Mucosa of descending colon (tissue), 3 donors: Measurements from ENCODE around the gene SURF1. TPM values are rescaled to one million over a fixed set of nuclear protein-coding genes. Genes with fewer than 3 reads are reported as not detected.

Source experiments
- ATAC-seq: fragments of 200-7000 bp; cut with Tn5 transposase; one replicate; pipeline ENCODE4 v1.9.1; 2020; ENCODE audit warnings: mild to moderate bottlenecking, moderate library complexity
- DNase-seq, 3 donors: peaks; one replicate each; pipeline ENCODE4 v3.0.0-alpha.2; 2020
- H3K36me3 ChIP-seq: fragments of 200-600 bp; one replicate; pipeline ENCODE4 v1.8.0; 2021; ENCODE audit warnings: low read depth, mild to moderate bottlenecking
- H3K4me1 ChIP-seq: fragments of 200-600 bp; one replicate; pipeline ENCODE4 v1.8.0; 2021; ENCODE audit warnings: low read depth, mild to moderate bottlenecking
- H3K4me3 ChIP-seq: fragments of 200-600 bp; one replicate; pipeline ENCODE4 v1.8.0; 2021; ENCODE audit warnings: mild to moderate bottlenecking
- H3K9me3 ChIP-seq: fragments of 200-600 bp; one replicate; pipeline ENCODE4 v1.8.0; 2021; ENCODE audit warnings: mild to moderate bottlenecking
- intact Hi-C, 2 donors: fragments of 100-400 bp; cut with DNase I in 1 of 2; cut with micrococcal nuclease in 1 of 2; formaldehyde crosslinking; loops; one replicate each; pipeline versions ENCODE4 v1.11.0 to v1.11.1; 2022; cut with DNase I, micrococcal nuclease
- total RNA-seq, 3 donors: library from RNA; stranded (reverse); fragmentation: NEBNext Ultra II Directional in 2 of 3; extraction: Animal tissue kit (Norgen Biotek cat#: 25700) in 2 of 3; gene quantifications; one replicate each; pipeline versions ENCODE4 v1.2.1 to v1.2.4, GENCODE V29; 2021 to 2023
- TF ChIP-seq, protein P1 (sequence below): fragments of 200-600 bp; IDR thresholded peaks from one replicate; pipeline ENCODE4 v1.8.0; 2022; ENCODE audit warnings: antibody characterized with exemption, mild to moderate bottlenecking
- donor health status: DM: no; HTN: no; CAD: no; lungs with moderate emphysema.
- donor health status: DM: no; HTN: no; CAD: no.
- donor health status: DM: no; HTN: yes; CAD: no.

The SURF1 gene
- total RNA-seq, 3 donors from 2014 or later, result 45.4 to 63.0 (median 52.2) TPM

DNA sequence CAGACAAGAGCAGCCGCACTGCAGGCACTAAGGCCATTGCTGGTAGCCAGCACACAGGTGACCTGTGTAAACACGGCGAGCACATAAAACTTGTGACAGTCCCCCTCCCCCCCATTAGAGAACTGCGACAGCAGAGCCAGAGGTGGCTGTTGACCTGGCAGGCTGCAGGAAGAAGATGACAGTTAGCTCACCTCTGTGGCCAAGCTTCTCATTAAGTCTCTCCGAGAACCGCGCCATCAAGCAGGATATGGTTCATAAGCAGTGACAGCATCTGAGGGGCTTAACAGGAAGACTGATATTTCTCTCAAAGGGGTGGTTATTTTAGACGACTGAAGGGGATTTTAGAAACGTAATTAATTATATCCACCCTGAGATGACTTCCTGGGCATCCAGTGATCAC is 14.4 kb upstream of the SURF1 start:
- H3K4me1 ChIP-seq, result peaks cover 50% of the 10 kb centered on the region
- TF ChIP-seq, protein P1, sequence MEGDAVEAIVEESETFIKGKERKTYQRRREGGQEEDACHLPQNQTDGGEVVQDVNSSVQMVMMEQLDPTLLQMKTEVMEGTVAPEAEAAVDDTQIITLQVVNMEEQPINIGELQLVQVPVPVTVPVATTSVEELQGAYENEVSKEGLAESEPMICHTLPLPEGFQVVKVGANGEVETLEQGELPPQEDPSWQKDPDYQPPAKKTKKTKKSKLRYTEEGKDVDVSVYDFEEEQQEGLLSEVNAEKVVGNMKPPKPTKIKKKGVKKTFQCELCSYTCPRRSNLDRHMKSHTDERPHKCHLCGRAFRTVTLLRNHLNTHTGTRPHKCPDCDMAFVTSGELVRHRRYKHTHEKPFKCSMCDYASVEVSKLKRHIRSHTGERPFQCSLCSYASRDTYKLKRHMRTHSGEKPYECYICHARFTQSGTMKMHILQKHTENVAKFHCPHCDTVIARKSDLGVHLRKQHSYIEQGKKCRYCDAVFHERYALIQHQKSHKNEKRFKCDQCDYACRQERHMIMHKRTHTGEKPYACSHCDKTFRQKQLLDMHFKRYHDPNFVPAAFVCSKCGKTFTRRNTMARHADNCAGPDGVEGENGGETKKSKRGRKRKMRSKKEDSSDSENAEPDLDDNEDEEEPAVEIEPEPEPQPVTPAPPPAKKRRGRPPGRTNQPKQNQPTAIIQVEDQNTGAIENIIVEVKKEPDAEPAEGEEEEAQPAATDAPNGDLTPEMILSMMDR, result no peak
- ATAC-seq (peak; percentile 16), DNase-seq (peak in 1 of 3 donors; percentile 25)
- no peaks in the 10 kb centered on the region for H3K9me3 ChIP-seq
- intact Hi-C loops, result no loop called here
- H3K36me3 ChIP-seq, result peaks cover 5% of the 10 kb centered on the region
- no peak overlapping the region for H3K4me3 ChIP-seq

GRCh38 chr9:133369933-133370332 is 13.6 kb upstream of the SURF1 start:
- H3K36me3 ChIP-seq, result peaks cover 5% of the 10 kb centered on the region
- no peak for DNase-seq
- H3K4me3 ChIP-seq, result no peak overlapping the region
- TF ChIP-seq, protein P1, result no peak
- peaks cover 49% of the 10 kb centered on the region for H3K4me1 ChIP-seq
- ATAC-seq, result no peak
- no peaks in the 10 kb centered on the region for H3K9me3 ChIP-seq
- intact Hi-C loops, result no loop called here

- TF ChIP-seq, protein P1, result no peak
- H3K4me1 ChIP-seq, result peaks cover 45% of the 10 kb centered on the region
- ATAC-seq (no peak), DNase-seq (no peak)
- no peak overlapping the region for H3K4me3 ChIP-seq
- no peaks in the 10 kb centered on the region for H3K9me3 ChIP-seq
- intact Hi-C loops, result no loop called here
- H3K36me3 ChIP-seq, result peaks cover 5% of the 10 kb centered on the region
Measured at GRCh38 chr9:133369422-133369821, 13.1 kb upstream of the SURF1 start.

- ATAC-seq (peak; percentile 92), DNase-seq (peak in 1 of 3 donors; percentile 59)
- TF ChIP-seq, protein P1, result no peak
- Histone ChIP-seq H3K36me3 (peaks cover 11% of the 10 kb centered on the region), H3K9me3 (no peaks in the 10 kb centered on the region), H3K4me1 (peaks cover 40% of the 10 kb centered on the region), H3K4me3 (no peak overlapping the region)
- intact Hi-C loops, result no loop called here
Measured at GRCh38 chr9:133368249-133368881, 12.1 kb upstream of the SURF1 start.

DNA sequence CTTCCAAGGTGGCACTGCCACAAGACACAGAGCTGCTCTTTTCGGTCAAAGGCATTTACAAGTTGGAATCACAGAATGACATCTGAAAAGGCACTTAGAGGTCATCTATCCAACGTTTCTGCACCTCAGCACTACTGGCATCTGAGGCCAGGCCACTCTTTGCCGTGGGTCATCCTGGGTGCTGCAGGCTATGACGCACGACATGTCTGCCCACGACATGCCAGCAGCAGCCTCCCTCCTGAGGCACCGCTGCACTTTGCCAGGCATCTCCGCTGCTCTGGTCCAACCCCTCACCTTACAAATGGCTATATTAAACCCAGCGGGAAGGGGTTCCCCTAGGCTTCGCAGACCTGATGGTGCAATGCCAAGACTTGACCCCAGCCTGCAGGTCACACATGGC is 11.5 kb upstream of the SURF1 start:
- TF ChIP-seq, protein P1, result no peak
- Histone ChIP-seq H3K9me3 (no peaks in the 10 kb centered on the region), H3K36me3 (peaks cover 16% of the 10 kb centered on the region), H3K4me1 (peaks cover 40% of the 10 kb centered on the region), H3K4me3 (no peak overlapping the region)
- ATAC-seq (no peak), DNase-seq (no peak)
- intact Hi-C loops, result no loop called here
